Measurements from ENCODE around the gene SLC24A3. TPM values are rescaled to one million over a fixed set of nuclear protein-coding genes. Genes with fewer than 3 reads are reported as not detected.

Gene SLC24A3
- total RNA-seq, 3 donors from 2014 or later, result 4.9 to 12.3 (median 5.9) TPM

- no peak for DNase-seq (ENCODE audit: low spot score in 2 of 2)
- Histone ChIP-seq H3K4me1 (no peaks in the 10 kb centered on the region), H3K36me3 (no peaks in the 10 kb centered on the region), H3K9me3 (no peaks in the 10 kb centered on the region), H3K27me3 (no peaks in the 10 kb centered on the region), H3K4me3 (no peak overlapping the region), H3K27ac (no peak overlapping the region)
- TF ChIP-seq, protein P1, sequence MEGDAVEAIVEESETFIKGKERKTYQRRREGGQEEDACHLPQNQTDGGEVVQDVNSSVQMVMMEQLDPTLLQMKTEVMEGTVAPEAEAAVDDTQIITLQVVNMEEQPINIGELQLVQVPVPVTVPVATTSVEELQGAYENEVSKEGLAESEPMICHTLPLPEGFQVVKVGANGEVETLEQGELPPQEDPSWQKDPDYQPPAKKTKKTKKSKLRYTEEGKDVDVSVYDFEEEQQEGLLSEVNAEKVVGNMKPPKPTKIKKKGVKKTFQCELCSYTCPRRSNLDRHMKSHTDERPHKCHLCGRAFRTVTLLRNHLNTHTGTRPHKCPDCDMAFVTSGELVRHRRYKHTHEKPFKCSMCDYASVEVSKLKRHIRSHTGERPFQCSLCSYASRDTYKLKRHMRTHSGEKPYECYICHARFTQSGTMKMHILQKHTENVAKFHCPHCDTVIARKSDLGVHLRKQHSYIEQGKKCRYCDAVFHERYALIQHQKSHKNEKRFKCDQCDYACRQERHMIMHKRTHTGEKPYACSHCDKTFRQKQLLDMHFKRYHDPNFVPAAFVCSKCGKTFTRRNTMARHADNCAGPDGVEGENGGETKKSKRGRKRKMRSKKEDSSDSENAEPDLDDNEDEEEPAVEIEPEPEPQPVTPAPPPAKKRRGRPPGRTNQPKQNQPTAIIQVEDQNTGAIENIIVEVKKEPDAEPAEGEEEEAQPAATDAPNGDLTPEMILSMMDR (IDR thresholded peaks at IDR 0.05), result no peak
- no peak for TF ChIP-seq POLR2AphosphoS5 (IDR thresholded peaks at IDR 0.05)
- TF ChIP-seq POLR2A (IDR thresholded peaks at IDR 0.05), result no peak
- intact Hi-C loops (cut with DNase I; ENCODE audit: low total_unique reads), result no loop called here
Observed at GRCh38 chr20:19236371-19237055, 24.1 kb downstream of the SLC24A3 start.

DNA sequence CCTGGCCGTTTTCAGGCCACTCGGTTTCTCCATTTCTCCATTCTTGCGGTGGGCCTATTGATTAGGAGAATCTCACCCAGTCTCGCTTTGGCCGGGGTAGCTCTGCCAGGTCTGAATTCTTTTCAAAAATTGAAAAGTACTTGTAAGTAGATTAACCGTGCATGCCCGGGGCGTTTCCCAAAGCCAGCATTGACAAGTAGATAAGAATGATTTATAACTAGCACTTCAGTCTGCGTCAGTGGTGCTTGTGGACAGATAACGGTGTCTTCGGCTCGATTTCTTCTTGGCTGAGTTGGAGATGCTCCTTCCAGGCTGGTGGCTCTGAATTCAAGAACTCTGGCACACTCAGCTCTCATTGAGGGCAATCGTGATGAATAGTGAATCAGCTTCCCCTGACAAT is 29.0 kb downstream of the SLC24A3 start:
- DNase-seq (ENCODE audit: low spot score in 2 of 2), result no peak
- TF ChIP-seq POLR2A (IDR thresholded peaks at IDR 0.05) (no peak), POLR2AphosphoS5 (IDR thresholded peaks at IDR 0.05) (no peak)
- TF ChIP-seq, protein P1 (IDR thresholded peaks at IDR 0.05), result no peak
- intact Hi-C loops (cut with DNase I; ENCODE audit: low total_unique reads), result no loop called here

DNA sequence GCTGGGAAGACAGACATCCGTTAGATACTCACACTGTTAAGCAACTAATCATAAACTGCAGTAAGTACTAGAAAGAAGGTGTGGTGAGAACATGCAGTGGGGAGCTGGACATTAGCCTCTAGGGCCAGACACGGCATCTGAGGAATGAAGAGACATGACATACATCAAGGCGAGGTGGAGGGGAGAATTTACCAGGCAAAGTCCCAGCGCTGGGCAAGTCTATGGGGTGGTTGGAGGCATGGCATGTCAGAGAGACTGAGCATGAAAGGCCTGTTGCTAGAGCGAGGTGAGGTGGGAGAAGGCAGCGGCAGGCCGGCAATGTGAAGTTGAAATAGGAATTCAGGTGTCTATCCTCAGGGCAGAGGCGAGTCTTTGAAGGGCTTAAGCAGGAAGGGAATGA is 31.8 kb downstream of the SLC24A3 start:
- no peaks in the 10 kb centered on the region for H3K4me1 ChIP-seq
- H3K4me3 ChIP-seq, result no peak overlapping the region
- H3K9me3 ChIP-seq, result no peaks in the 10 kb centered on the region
- H3K27me3 ChIP-seq, result no peaks in the 10 kb centered on the region
- intact Hi-C loops (cut with DNase I; ENCODE audit: low total_unique reads), result no loop called here
- no peak for TF ChIP-seq POLR2A (IDR thresholded peaks at IDR 0.05)
- TF ChIP-seq, protein P1 (IDR thresholded peaks at IDR 0.05), result no peak
- no peak for TF ChIP-seq POLR2AphosphoS5 (IDR thresholded peaks at IDR 0.05)
- H3K36me3 ChIP-seq, result no peaks in the 10 kb centered on the region
- no peak overlapping the region for H3K27ac ChIP-seq
- DNase-seq (ENCODE audit: low spot score in 2 of 2), result no peak

More for the DNA sequence above, 29.0 kb downstream of the SLC24A3 start:
- Histone ChIP-seq H3K4me1 (no peaks in the 10 kb centered on the region), H3K9me3 (no peaks in the 10 kb centered on the region), H3K27me3 (no peaks in the 10 kb centered on the region), H3K36me3 (no peaks in the 10 kb centered on the region), H3K4me3 (no peak overlapping the region), H3K27ac (no peak overlapping the region)

DNA sequence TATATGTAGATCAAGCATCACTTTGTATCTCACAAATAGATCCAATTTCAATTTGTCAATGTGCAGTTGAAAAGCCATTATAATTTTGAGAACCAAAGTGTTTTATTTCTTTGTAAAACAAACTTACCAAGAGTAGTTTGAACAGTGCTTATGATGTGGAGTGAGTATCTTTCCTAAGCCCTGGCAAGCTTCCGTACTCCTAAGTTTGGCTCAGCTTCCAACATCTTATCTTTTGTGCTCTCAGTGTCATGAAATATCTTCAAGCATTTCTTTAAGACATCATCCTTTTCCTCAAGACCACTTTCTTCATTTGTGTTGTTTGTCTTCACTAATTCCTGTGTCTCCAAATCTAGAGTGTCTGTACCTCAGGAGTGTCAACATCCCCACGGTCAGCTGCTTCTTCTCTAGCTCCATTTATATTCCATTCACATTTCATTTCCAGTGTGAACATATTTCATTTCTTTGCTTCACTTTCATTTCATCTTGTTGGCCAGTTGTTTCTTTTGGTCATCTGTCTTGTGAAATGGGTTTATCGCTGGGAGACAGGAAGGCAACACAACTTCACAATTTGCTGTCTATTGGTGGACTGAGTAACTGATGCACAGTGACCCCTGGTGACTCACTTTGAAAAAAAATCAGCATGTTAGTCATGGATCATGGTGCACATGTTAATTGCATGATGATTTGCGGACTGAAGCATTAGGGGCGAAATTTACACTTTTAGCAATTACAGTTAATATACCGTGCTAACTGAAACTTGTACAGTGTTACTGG is 36.9 kb downstream of the SLC24A3 start:
- Histone ChIP-seq H3K27me3 (no peaks in the 10 kb centered on the region), H3K36me3 (no peaks in the 10 kb centered on the region), H3K4me1 (no peaks in the 10 kb centered on the region), H3K9me3 (no peaks in the 10 kb centered on the region), H3K4me3 (no peak overlapping the region), H3K27ac (no peak overlapping the region)
- TF ChIP-seq POLR2A (IDR thresholded peaks at IDR 0.05), result no peak
- TF ChIP-seq, protein P1 (IDR thresholded peaks at IDR 0.05), result no peak
- no peak for TF ChIP-seq POLR2AphosphoS5 (IDR thresholded peaks at IDR 0.05)
- intact Hi-C loops (cut with DNase I; ENCODE audit: low total_unique reads), result no loop called here
- no peak for DNase-seq (ENCODE audit: low spot score in 2 of 2)

- H3K9me3 ChIP-seq, result no peaks in the 10 kb centered on the region
- no peak overlapping the region for H3K4me3 ChIP-seq
- TF ChIP-seq, protein P1 (IDR thresholded peaks at IDR 0.05), result no peak
- TF ChIP-seq POLR2AphosphoS5 (IDR thresholded peaks at IDR 0.05) (no peak), POLR2A (IDR thresholded peaks at IDR 0.05) (no peak)
- DNase-seq (ENCODE audit: low spot score in 2 of 2), result no peak
- H3K36me3 ChIP-seq, result no peaks in the 10 kb centered on the region
- H3K4me1 ChIP-seq, result peaks cover 0 to 2% of the 10 kb centered on the region in 2 donors
- no peaks in the 10 kb centered on the region for H3K27me3 ChIP-seq
- H3K27ac ChIP-seq, result no peak overlapping the region
- intact Hi-C loops (cut with DNase I; ENCODE audit: low total_unique reads), result no loop called here
Observed at GRCh38 chr20:19250346-19250745, 37.9 kb downstream of the SLC24A3 start.

Data from breast epithelium (tissue), 4 donors.